HCT116 (cell line): ENCODE results near the gene UQCC2. TPM values are rescaled to one million over a fixed set of nuclear protein-coding genes. Genes with fewer than 3 reads are reported as not detected.

ENCODE experiments used
- ATAC-seq: fragments of 200-7000 bp; cut with Tn5 transposase; 2 replicates; pipeline ENCODE4 v1.9.1; 2020; ENCODE audit warnings: mild to moderate bottlenecking, moderate library complexity
- BruUV-seq: library from RNA; stranded (reverse); fragments of 400-500 nt; replicated peaks from 2 replicates; lab custom pipeline; 2021; lab: Mats Ljungman, UMichigan
- CTCF ChIA-PET: fragments of 300-600 bp; sonication (Branson Sonifier 250); formaldehyde crosslinking; loops from one replicate; lab custom pipeline; 2021; ENCODE audit warnings: antibody characterized with exemption; lab: Charles Lee
- POLR2A ChIA-PET: fragments of 300-600, 350-600 bp; sonication (Branson Sonifier 250); formaldehyde crosslinking; loops from one replicate; lab custom pipeline; 2021; ENCODE audit warnings: antibody characterized with exemption; lab: Charles Lee
- RAD21 ChIA-PET, 2 experiments: fragments of 300-600 bp; sonication (Branson Sonifier 250); formaldehyde crosslinking; loops; one replicate each; lab custom pipeline; 2023; ENCODE audit warnings: low total read pairs in 2 of 2; ENCODE audit not compliant: uncharacterized antibody in 2 of 2, unreplicated experiment in 2 of 2, low non-redundant PET in 1 of 2; lab: Charles Lee
- DNase-seq: peaks from one replicate; pipeline ENCODE4 v3.0.0-alpha.2; 2010; ENCODE audit warnings: low read depth, low spot score
- H2AFZ ChIP-seq: fragments of 200-600 bp; shearing (Covaris generic), sonication (generic); 2 replicates; pipeline ENCODE4 v1.6.1; 2017; ENCODE audit warnings: low read depth, mixed run types, mixed read lengths, antibody characterized with exemption, low read length; ENCODE audit not compliant: poor library complexity, severe bottlenecking
- H3K27ac ChIP-seq: 2 replicates; pipeline ENCODE4 v1.5.1; 2012; ENCODE audit warnings: low read depth, low read length
- H3K27me3 ChIP-seq: fragments of 200-600 bp; sonication (generic); 2 replicates; pipeline ENCODE4 v1.6.1; 2016; ENCODE audit warnings: mixed run types, low read length, mixed read lengths; ENCODE audit not compliant: insufficient read depth
- H3K36me3 ChIP-seq, 2 experiments: fragments of 200-500 bp in 1 of 2; fragments of 200-600 bp in 1 of 2; sonication (Bioruptor generic) in 1 of 2; sonication (generic) in 1 of 2; 2 replicates each; pipeline versions ENCODE4 v1.5.1 to v1.6.1; 2014 to 2016; ENCODE audit warnings: low read length in 2 of 2, inconsistent platforms in 1 of 2, mixed read lengths in 1 of 2, mixed run types in 1 of 2; ENCODE audit not compliant: insufficient read depth in 2 of 2, control insufficient read depth in 1 of 2
- H3K4me1 ChIP-seq, 2 experiments: fragments of 200-600 bp in 1 of 2; sonication (generic) in 1 of 2; 2 replicates each; pipeline versions ENCODE4 v1.5.1 to v1.6.1; 2012 to 2017; ENCODE audit warnings: low read length in 2 of 2, inconsistent platforms in 1 of 2, mild to moderate bottlenecking in 1 of 2, mixed read lengths in 1 of 2, mixed run types in 1 of 2, moderate library complexity in 1 of 2; ENCODE audit not compliant: insufficient read depth in 2 of 2, control insufficient read depth in 1 of 2
- H3K4me2 ChIP-seq: fragments of 200-600 bp; sonication (generic); 2 replicates; pipeline ENCODE4 v1.6.1; 2017; ENCODE audit warnings: mixed run types, low read length, mixed read lengths
- H3K4me3 ChIP-seq, 2 experiments: fragments of 200-600 bp in 1 of 2; sonication (generic) in 1 of 2; replicated peaks in 1 of 2; 2 replicates each; pipeline ENCODE4 v1.5.1; 2011 to 2016; ENCODE audit warnings: low read length in 2 of 2, control low read depth in 1 of 2, low read depth in 1 of 2, mild to moderate bottlenecking in 1 of 2, mixed read lengths in 1 of 2, mixed run types in 1 of 2
- H3K79me2 ChIP-seq: fragments of 200-600 bp; sonication (generic); 2 replicates; pipeline ENCODE4 v1.6.1; 2017; ENCODE audit warnings: mild to moderate bottlenecking, mixed run types, low read length, moderate library complexity, mixed read lengths; ENCODE audit not compliant: insufficient read depth
- H3K9ac ChIP-seq: fragments of 200-600 bp; sonication (generic); 2 replicates; pipeline ENCODE4 v1.6.1; 2016; ENCODE audit warnings: low read length, mixed read lengths
- H3K9me2 ChIP-seq: fragments of 200-600 bp; sonication (generic), shearing (Covaris generic); 2 replicates; pipeline ENCODE4 v1.6.1; 2017; ENCODE audit warnings: mixed run types, mild to moderate bottlenecking, moderate library complexity; ENCODE audit not compliant: insufficient read depth
- H3K9me3 ChIP-seq, 2 experiments: fragments of 200-500 bp in 1 of 2; fragments of 200-600 bp in 1 of 2; sonication (Bioruptor generic) in 1 of 2; sonication (generic) in 1 of 2; 2 replicates each; pipeline ENCODE4 v1.6.1; 2014 to 2017; ENCODE audit warnings: low read length in 2 of 2, mixed read lengths in 2 of 2, inconsistent platforms in 1 of 2, low read depth in 1 of 2, mild to moderate bottlenecking in 1 of 2, mixed run types in 1 of 2, moderate library complexity in 1 of 2; ENCODE audit not compliant: control insufficient read depth in 1 of 2, insufficient read depth in 1 of 2
- H4K20me1 ChIP-seq: fragments of 200-600 bp; sonication (generic), shearing (Covaris generic); 2 replicates; pipeline ENCODE4 v1.6.1; 2017; ENCODE audit warnings: mixed run types, mild to moderate bottlenecking, moderate library complexity; ENCODE audit not compliant: insufficient read depth
- EGR1 ChIP-seq: IDR thresholded peaks from 2 replicates; pipeline ENCODE4 v1.6.1; 2012; ENCODE audit warnings: low read depth
- FOSL1 ChIP-seq: IDR thresholded peaks from 2 replicates; pipeline ENCODE4 v1.6.1; 2012; ENCODE audit warnings: low read depth
- JUND ChIP-seq: IDR thresholded peaks from 2 replicates; pipeline ENCODE4 v1.6.1; 2012
- SRF ChIP-seq: IDR thresholded peaks from 2 replicates; pipeline ENCODE4 v1.6.1; 2012; ENCODE audit warnings: low read depth
- intact Hi-C: fragments of 100-400 bp; cut with micrococcal nuclease; formaldehyde crosslinking; loops from 2 replicates; pipeline ENCODE4 v1.10.0; 2022
- total RNA-seq: library from RNA; stranded (reverse); gene quantifications from one replicate; pipeline ENCODE4 v1.2.1, GENCODE V29; 2021; ENCODE audit not compliant: unreplicated experiment
- TF ChIP-seq, protein P1 (sequence below): IDR thresholded peaks from 2 replicates; pipeline ENCODE4 v1.6.1; 2012

Gene UQCC2
- total RNA-seq, 1 experiment from 2014 or later, result 95.1 TPM

DNA sequence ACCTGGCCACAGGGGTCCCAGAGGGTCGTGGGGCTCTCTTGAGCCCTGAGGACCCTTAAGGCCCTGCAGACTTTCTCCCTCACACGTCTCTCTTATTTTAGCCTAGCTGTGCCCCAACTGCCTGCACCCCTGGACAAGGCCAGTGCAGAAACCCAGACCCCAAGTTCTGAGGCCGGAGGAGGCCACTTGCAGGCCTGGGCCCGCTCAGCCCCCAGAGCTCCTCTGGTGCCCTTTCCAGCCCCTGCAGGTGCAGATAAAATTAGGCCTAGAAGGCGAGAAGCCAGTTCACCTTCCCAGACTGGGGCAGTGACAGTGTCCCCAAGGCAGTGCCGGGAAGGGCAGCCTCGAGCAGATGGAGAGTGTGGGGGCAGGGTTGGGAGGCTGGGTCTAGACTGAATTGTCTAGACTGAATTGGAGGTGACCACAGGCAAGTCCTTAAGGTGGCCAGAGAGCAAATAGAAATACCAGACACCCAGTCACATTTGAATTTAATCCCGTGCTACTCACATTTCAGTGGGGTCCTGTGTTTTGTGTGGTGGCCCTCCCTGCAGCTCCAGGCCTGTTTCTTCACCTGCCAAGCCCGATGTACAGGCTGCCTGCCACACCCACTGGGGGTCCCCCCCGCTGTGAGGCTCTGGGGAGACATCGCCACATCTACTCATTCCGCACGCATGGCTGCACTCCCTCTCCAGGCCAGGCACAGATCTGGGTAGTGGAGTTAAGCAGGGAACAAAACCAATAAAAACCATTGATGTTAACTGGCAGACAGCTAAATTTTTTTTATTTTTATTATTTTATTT lies 43.8 kb upstream of the UQCC2 start:
- Histone ChIP-seq H3K27ac (no peak overlapping the region), H3K4me1 (peaks cover 13 to 23% of the 10 kb centered on the region in 2 experiments; a peak in 3 of 4 replicates), H4K20me1 (no peaks in the 10 kb centered on the region), H3K4me2 (no peak overlapping the region), H3K27me3 (no peaks in the 10 kb centered on the region), H3K4me3 (no peak overlapping the region), H3K9me2 (no peaks in the 10 kb centered on the region), H3K9me3 (no peaks in the 10 kb centered on the region), H2AFZ (no peak overlapping the region), H3K9ac (no peak overlapping the region), H3K79me2 (no peaks in the 10 kb centered on the region), H3K36me3 (no peaks in the 10 kb centered on the region)
- CTCF ChIA-PET, result no interaction called here
- no TSS peak for BruUV-seq
- no peak for DNase-seq
- TF ChIP-seq FOSL1, result no peak
- RAD21 ChIA-PET, result no interaction called here
- POLR2A ChIA-PET, result no interaction called here
- intact Hi-C loops, result no loop called here
- ATAC-seq, result no peak

DNA sequence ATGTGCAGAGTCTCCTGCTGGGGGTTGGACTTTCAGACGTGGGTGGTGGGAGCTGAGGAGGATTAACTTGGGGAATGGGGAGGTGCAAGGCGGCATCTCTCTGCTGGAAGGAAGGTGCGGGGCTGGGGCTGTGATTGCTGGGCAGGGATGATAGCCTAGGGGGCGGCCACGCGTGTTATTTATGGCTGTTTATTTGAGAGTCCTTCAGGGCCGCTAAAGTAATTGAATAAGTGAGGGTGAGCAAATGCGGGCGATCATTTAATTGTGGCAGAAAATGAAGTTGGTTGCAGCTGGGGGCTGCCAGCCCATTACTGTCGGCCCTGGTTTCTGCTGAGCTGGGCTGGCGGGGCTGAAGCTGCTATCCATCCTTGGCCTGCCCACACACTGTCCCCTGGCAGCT lies 42.7 kb upstream of the UQCC2 start:
- peaks cover 12 to 14% of the 10 kb centered on the region in 2 experiments; a peak in 3 of 4 replicates for H3K4me1 ChIP-seq
- RAD21 ChIA-PET, result no interaction called here
- CTCF ChIA-PET, result no interaction called here

More for the DNA sequence above, 42.7 kb upstream of the UQCC2 start:
- Histone ChIP-seq H3K4me3 (no peak overlapping the region), H3K9me2 (no peaks in the 10 kb centered on the region), H2AFZ (no peak overlapping the region), H3K9me3 (no peaks in the 10 kb centered on the region), H3K27me3 (no peaks in the 10 kb centered on the region), H3K27ac (no peak overlapping the region), H3K79me2 (no peaks in the 10 kb centered on the region)
- DNase-seq, result no peak
- intact Hi-C loops, result no loop called here
- BruUV-seq, result no TSS peak
- TF ChIP-seq JUND, result no peak
- TF ChIP-seq EGR1, result no peak
- TF ChIP-seq, protein P1, sequence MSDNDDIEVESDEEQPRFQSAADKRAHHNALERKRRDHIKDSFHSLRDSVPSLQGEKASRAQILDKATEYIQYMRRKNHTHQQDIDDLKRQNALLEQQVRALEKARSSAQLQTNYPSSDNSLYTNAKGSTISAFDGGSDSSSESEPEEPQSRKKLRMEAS, result no peak
- TF ChIP-seq SRF, result no peak
- TF ChIP-seq, all 23 proteins: peak for 0
- no peaks in the 10 kb centered on the region for H3K36me3 ChIP-seq
- ATAC-seq, result no peak
- H3K9ac ChIP-seq, result no peak overlapping the region
- H4K20me1 ChIP-seq, result no peaks in the 10 kb centered on the region
- POLR2A ChIA-PET, result no interaction called here
- H3K4me2 ChIP-seq, result no peak overlapping the region
